ENCODE data around the gene PRAMEF10.
"Not testable (repeated sequence)": the region's sequence is repeated elsewhere in the genome, so short reads cannot be mapped to it uniquely, and the experiment has no call there.

PRAMEF10 gene, protein sequence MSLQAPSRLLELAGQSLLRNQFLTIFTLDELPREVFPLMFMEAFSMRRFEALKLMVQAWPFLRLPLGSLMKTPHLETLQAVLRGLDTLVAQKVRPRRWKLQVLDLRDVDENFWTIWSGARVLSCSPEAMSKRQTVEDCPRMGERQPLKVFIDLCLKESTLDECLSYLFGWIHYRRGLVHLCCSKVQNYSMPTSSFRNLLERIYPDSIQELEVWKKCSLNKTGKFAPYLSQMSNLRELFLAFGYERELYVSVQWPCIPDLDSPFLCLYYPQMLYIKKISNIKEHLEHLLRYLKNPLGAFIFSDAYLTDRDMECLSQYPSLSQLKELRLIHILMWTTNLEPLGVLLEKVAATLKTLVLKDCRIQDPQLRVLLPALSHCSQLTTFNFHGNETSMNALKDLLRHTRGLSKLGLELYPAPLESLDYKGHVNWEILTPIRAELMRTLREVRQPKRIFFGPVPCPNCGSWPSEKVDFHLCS

DNA sequence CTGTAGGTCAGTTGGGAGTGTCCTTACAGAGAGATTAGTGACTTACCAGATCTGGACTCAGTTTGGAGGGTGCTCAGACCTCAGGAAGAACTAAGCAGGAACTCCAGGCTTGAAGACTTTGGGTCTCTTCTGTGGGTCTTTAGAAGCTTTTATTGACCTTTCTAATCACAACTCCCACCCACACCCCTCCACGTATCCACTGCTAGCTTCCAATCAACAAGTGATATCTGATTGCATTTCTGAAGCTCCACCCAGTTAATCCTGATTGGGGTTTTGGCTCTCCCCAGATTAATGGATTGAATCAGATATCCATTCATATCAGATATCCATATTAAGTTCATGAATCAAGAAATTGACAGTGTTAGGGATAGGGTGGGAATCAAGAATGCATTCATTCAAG, at the start of gene PRAMEF10:
TSS of gene PRAMEF10 (minus strand) at position 101 of the 400 bp plus-strand sequence. CDS start 2,423 bp downstream, outside the sequence.
- DNase-seq: not testable (repeated sequence)

- not testable (repeated sequence) for DNase-seq
Measured at GRCh38 chr1:12947480-12947879, 49.4 kb upstream of the PRAMEF10 start, which contains the start of gene PRAMEF6. TSS of gene PRAMEF6 (minus strand) at chr1:12947580. CDS start at chr1:12942518, 5,062 bp downstream.

- DNase-seq: not testable (repeated sequence)
Measured at GRCh38 chr1:12924368-12924767, 26.3 kb upstream of the PRAMEF10 start.

GRCh38 chr1:12921749-12922148, 23.7 kb upstream of the PRAMEF10 start:
- not testable (repeated sequence) for DNase-seq

DNA sequence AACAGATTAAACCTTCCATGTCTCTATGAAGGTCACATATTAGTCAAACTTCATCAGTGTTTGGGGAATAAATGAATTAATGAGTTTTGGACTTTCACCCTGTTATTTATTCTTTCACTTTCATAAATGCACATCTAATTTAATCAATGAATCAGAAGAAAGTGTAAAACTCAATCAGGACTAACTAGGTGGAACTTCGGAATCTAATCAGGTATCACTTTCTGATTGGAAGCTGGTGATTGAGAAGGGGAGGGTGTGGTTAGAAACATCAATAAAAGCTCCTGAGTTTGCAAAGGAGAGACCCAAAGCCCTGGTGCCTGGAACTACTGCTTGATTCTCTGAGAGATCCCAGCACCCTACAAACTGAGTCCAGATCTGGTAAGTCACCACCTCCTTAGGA, 18.2 kb upstream of the PRAMEF10 start, which contains the start of gene PRAMEF7:
TSS of gene PRAMEF7 (plus strand) at position 301 of the 400 bp plus-strand sequence. CDS start 1,083 bp downstream, outside the sequence.
- DNase-seq: not testable (repeated sequence)

DNA sequence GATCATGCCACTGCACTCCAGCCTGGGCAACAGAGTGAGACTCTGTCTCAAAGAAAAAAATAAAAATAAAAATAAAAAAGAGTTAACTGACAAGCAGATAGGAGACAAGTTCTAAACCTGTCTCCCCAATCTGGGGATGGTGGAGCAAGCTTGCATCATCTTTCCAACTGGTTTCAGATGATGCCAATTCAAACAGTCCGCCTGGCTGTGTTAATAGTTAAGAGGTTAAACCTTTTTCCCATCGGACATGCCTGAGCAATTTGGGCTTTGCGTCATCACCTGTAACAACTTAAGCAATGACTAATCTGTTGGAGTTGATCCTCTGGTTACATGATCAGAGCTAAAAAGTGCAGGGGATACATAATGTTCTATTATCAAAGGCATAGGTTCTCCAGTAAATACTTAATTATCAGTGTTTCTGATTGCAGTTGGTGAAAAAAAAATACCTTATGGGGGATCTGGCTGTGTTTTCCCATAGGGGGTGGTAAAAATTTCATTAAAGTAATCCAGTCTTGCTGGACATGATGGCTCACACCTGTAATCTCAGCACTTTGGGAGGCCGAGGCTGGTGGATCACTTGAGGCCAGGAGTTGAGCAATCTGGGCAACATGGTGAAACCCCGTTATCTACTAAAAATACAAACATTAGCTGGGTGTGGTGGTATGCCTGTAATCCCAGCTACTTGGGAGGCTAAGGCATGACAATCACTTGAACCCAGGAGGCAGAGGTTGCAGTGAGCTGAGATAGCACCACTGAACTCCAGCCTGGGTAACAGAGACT, 5.9 kb upstream of the PRAMEF10 start:
- not testable (repeated sequence) for DNase-seq

DNA sequence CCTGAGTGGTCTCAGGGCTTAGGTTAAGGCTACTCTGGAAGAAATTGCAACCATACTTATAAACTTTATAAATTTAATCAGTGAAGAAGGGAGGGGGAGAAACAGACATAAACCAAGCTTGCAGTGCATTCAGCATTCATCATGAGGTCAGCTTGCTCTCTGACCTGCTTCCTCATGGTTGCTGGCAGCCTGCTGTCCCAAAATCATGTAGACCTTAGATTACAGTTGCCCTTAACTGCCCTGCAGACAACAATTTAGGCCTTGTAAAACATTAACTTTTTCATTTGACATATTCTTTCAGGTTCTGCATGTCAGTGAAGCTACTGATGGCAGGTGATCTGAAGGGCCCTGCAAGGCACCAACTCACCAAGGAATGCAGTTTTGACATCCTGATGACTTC, 1.1 kb upstream of the PRAMEF10 start:
- not testable (repeated sequence) for DNase-seq

DNA sequence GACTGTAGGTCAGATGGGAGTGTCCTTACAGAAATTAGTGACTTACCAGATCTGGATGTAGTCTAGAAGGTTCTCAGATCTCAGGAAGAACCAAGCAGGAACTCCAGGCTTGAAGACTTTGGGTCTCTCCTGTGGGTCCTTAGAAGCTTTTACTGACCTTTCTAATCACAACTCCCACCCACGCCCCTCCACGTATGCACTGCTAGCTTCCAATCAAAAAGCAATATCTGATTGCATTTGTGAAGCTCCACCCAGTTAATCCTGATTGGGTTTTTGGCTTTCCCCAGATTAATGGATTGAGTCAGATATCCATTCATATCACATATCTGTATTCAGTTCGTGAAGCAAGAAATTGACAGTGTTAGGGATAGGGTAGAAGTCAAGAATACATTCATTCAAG, 12.0 kb downstream of the PRAMEF10 start, which contains the start of gene PRAMEF4:
TSS of gene PRAMEF4 (minus strand) at position 101 of the 400 bp plus-strand sequence. CDS start 2,807 bp downstream, outside the sequence.
- DNase-seq: not testable (repeated sequence)

- not testable (repeated sequence) for DNase-seq
Measured at GRCh38 chr1:12878453-12878852, 19.6 kb downstream of the PRAMEF10 start.

GRCh38 chr1:12863131-12863880, 34.8 kb downstream of the PRAMEF10 start:
- not testable (repeated sequence) for DNase-seq

GRCh38 chr1:12856786-12857185, 41.3 kb downstream of the PRAMEF10 start, which contains the start of gene PRAMEF2:
TSS of gene PRAMEF2 (plus strand) at chr1:12857086. CDS start at chr1:12859010, 1,924 bp downstream.
- not testable (repeated sequence) for DNase-seq

DNA sequence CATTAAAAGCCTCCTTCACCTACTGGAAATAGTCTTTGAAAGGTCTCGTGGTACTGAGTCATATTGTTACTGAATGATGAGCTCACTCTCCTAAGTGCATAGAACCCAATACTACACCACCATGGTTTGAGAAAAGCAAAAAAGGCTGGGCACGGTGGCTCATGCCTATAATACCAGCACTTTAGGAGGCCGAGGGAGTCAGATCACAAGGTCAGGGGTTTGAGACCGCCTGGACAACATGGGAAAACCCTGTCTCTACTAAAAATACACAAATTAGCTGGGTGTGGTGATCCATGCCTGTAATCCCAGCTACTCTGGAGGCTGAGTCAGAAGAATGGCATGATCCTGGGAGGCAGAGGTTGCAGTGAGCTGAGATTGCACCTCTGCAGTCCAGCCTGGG, 46.3 kb downstream of the PRAMEF10 start:
- no peak for DNase-seq

DNA sequence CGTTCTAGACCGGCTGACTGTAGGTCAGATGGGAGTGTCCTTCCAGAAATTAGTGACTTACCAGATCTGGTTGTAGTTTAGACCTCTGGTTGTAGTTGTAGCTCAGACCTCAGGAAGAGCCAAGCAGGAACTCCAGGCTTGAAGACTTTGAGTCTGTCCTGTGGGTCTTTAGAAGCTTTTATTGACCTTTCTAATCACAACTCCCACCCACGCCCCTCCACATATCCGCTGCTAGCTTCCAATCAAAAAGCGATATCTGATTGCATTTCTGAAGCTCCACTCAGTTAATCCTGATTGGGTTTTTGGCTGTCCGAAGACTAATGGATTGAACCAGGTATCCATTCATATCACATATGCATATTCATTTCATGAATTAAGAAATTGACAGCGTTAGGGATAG, 49.5 kb downstream of the PRAMEF10 start, which contains the start of gene HNRNPCL1:
TSS of gene HNRNPCL1 (minus strand) at position 101 of the 400 bp plus-strand sequence. CDS start 431 bp downstream, outside the sequence.
- not testable (repeated sequence) for DNase-seq

Data from NCI-H1694 (cell line).